GM04503 (cell line): Measurements from ENCODE around the gene TIMM10.
"Not testable (repeated sequence)": the region's sequence is repeated elsewhere in the genome, so short reads cannot be mapped to it uniquely, and the experiment has no call there.

ENCODE experiments used
- DNase-seq: peaks from one replicate; pipeline ENCODE4 v3.0.0-alpha.2; 2012; ENCODE audit warnings: low read depth

TIMM10 gene

DNA sequence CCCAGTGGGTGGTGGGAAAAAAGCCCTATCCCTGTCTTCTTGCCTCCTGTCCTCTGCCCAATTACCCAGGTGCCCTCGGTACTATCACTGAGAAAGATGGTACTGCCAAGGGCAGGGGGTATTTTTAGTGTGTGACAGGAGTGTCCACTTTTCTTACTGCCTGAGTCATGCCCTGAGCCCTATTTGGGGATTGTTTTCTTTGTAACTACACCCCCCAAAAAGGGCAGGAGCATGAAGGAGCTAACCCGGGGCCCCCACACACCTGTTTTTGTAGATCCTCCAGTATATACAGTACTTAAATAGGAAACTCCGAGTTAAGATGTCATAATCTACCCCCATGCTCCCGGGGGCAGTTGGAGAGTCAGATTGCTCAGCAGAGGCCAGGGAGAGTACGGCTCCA, 10.6 kb upstream of the TIMM10 start:
- no peak for DNase-seq

GRCh38 chr11:57539342-57539741, 8.8 kb upstream of the TIMM10 start:
- DNase-seq = no peak

DNA sequence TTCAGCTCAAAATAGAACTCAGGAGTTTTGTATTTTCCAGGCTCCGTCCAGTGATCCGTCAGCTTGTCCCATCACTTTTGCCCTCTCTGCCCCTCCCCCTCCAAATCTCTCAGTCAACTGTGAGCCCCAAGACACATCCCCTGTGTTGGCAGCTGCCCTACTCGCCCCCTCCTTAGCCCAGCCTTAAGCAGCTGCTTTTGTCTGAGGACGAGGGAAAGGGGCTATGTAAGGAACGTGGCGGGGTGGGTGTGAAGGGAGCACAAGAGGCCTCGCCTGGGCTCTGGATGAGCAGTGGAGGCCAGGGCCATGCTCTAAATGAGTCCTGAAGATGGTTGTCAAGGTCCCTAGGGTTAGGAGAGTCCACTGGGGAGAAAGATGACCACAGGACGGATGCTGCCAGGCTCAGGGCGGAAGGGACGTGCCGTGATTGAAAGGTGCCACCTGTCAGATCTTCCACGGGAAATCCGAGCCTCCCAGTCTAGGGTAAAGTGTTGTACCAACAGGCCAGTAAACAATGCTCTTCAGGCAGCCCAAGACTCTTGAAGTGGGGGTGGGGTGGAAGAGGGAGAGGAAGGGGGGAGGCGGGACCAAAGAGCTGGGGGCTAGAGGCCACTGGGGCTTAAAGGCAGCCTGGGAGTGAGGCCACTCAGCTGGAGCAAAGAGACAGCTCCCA, 6.5 kb upstream of the TIMM10 start, which contains the start of gene SMTNL1:
Gene SMTNL1, plus strand, starts transcription at position 649 of the 673 bp plus-strand sequence. CDS start 5,048 bp downstream, outside the sequence.
- no peak for DNase-seq

- DNase-seq = not testable (repeated sequence)
These were observed 3.9 kb upstream of the TIMM10 start for GRCh38 chr11:57534449-57534848.

- no peak for DNase-seq
These were observed 349 bp downstream of the TIMM10 start for GRCh38 chr11:57530215-57530595.

DNA sequence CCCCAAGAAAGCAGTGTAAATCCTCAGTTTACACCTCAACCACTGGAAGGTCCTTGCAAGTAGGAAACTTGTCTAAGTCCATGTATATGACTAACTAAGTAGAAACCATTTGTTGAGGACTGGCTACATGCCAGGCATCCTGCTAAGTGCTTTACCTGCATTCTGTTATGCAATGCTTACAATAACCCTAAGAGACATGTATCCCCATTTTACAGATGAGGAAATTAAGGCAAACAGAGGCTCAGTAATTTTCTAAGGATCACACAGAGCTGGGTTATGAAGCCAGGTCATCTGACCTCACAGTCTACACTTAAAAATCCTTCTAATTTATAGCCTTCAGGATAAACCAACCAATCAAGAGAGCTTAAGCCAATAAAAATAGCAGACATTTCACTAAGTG, 1.5 kb downstream of the TIMM10 start:
- DNase-seq = no peak

DNA sequence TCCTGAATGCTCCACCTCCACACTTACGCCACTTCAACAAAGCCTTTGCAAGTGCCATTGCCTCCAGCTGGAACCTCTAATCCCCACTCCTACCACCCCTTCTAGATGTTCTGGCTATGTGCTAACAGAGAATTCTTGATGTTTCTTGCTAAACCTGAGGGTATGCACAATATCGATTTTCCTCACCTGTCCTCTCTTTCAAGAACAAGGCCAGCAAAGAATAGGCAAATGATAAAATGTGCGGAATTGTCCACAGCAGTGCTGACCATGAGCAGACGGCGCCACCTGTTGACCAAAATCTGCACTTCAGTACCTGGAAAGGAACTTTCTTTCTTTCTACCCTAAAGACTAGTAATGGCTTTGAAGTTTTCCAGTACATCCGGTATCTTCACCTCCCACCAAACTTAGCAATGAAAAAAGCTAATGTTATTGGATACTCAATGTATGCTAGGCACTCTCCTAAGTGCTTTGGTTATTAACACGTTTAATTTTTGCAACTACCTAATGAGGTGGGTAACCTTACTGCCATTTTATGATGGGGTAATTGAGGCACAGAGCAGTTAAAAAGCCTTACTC, 3.4 kb downstream of the TIMM10 start:
- no peak for DNase-seq

- no peak for DNase-seq
These were observed 7.1 kb downstream of the TIMM10 start for GRCh38 chr11:57523419-57523818.

DNA sequence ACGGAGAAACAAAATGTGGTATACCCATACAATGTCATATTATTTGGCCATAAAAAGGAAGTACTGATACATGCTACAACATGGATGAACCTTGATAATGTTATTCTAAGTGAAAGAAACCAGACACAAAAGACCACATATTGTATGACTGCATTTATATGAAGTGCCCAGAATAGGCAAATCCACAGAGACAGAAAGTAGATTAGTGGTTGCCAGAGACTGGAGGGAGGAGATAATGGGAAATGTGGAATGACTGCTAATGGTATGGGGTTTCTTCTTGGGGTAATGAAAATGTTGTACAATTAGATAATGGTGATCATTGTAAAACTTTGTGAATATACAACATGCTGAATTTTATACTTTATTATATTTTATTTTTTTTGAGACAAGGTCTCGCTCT, 9.4 kb downstream of the TIMM10 start:
- no peak for DNase-seq

GRCh38 chr11:57516061-57516443, 14.5 kb downstream of the TIMM10 start:
- no peak for DNase-seq

- no peak for DNase-seq
These were observed 15.1 kb downstream of the TIMM10 start, which contains the start of gene SLC43A1 for GRCh38 chr11:57515332-57516060. SLC43A1 (minus strand) TSS chr11:57515702; CDS start chr11:57514111, 1,591 bp downstream.

- DNase-seq = no peak
These were observed 15.8 kb downstream of the TIMM10 start for GRCh38 chr11:57514538-57515331.

DNA sequence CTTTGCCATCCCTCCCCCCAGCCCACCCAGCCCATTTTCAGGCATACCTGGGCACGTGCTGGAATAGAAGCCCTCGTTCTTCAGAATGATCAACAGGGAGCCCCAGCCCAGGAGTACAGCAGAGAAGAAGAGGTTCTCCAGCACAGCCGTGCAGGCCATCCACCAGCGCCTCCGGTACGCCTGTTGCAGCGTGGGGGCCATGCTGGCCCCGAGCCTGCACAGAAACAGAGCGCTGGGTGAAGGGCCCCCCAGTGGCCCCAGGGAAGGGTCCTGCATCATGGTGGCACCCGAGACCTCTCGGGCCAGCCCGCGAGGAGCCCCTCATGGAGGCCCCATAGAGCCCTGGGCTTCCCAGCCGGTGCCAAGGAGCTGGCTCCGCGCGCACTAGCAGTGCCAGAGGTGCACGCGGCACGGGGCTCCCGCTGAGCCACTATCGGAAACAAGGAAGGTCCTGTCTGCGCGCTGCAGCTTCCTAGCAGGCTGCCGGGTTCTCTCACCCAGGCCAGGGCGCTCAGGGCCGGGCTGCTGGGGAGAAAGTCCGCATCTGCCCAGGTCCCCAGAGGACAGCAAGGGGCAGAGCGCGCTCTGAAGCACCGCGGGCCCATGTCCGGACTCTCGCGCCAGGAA, 16.5 kb downstream of the TIMM10 start:
- DNase-seq = no peak

DNA sequence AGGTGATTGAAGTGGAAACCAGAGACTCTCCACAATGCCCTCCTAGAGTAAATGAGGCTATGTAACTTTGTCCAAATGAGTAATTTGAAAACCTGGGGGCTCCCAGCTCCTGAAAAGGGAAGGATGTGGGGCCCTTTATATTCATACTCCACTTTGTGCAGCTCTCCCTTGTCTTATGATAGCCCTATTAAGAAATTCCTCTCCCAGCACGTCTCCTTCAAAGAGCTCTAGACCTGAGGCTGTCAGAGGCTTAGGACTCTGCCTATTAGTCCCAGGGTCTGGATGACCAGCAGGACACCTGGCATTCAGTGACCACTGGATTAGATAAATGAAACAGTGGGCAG, 17.1 kb downstream of the TIMM10 start:
- DNase-seq = no peak

DNA sequence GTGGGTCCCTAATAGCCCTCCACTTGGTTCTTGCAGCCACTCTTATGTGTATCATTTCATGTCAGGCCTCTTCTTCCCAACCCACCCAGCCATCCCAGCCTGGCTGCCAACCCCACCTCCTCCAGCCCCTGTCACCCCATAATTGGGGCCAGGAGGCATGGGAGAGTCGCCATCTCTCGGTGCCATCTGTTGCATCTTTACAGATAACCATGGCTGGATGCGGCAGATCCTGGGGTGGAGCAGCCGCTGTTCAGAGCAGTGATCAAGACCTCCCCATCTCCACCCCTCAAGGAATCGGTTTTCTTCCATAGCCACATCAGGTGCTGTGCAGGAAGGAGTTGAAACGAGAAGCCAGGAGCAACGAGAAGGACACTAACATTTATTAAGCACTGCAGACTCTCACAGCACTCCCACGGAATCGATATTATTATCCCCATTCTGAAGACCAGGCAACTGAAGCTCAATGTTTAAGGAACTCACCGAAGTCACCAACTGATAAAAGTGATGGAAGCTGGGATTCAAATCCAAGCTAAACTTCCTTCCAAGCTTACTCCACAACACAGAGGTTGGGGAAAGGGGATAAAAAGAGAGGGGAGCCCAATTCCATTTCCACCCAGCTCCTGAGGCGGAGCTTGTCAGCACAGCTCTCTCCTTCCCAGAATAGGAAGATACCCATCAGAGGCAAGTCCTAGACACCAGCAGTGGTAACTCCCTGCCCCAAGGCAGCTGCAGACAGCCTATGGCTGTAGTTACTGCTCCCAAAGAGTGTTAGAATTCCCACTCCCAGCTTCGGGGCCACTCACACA, 17.7 kb downstream of the TIMM10 start:
- no peak for DNase-seq

DNA sequence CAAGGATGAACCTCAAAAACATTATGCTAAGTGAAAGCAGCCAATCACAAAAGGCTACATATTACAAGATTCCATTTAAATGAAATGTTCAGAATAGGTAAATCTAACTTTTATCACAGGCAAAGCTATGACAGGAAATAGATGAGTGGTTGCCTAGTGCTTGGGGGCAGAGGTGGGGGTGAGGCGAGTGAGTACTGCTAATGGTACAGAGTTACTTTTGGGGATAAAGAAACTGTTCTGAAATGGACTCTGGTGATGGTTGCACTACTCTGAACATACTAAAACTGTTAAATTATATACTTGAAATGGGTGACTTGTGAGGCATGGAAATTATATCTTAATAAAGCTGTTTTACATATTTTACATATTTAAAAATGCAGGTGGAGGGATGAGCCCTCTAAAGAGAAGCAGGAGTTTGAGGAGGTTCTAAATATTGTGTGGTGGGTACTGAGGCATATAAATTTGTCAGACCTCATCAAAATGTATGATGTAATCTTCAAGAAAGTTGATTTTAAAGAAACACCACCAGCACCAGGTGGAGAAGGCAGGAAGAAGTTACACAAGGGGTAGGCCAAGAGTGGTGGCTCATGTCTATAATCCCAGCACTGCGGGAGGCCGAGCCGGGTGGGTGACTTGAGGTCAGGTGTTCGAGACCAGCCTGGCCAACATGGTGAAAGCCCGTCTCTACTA, 18.7 kb downstream of the TIMM10 start:
- no peak for DNase-seq

DNA sequence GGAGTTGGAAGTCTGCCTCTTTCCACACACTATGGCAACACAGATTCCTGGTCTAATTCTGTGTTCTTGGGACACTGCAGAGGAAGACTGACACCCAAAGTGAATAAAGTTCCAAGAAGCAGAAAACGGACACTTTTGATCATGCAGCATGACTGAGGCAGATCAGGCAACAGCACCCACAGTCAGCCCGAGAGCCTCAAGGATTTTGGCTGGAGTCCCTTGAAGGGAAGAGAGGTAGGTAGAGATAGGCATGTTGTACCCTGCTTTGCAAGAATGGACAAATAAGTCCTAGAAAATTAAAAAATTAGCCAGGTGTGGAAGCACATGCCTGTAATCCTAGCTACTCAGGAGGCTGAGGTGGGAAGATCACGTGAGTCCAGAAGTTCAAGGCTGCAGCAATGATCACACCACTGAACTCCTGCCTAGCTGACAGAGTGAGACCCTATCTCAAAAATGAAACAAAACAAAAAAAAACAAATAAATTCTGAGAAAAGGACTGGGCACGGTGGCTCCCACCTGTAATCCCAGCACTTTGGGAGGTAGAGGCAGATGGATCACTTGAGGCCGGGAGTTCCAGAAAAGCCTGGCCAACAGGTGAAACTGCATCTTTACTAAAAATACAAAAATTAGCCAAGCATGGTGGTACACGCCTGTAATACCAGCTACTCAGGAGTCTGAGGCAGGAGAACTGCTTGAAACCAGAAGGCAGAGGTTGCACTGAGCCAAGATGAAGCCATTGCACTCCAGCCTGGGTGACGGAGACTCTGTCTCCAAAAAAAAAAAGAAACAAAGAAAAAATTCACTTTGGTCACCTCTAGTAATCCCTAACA, 22.0 kb downstream of the TIMM10 start:
- DNase-seq = no peak

DNA sequence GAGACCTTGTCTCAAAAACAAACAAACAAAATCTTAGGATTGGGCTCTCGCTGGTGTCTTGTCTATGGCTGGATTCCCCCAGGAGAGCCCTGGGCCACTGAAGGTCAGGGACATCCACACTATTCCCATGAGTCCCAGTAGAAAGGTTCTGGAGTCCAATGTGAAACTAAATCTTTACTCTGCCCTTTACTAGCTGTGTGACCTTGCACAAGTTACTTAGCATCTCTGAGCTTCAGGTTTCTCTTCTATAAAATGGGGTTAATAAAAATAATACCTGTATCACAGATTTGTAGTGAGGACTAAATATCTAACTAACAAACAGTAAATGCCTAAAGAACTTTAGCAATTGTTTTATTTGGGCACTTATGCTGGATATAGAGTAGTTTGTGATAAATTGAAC, 24.0 kb downstream of the TIMM10 start:
- no peak for DNase-seq

GRCh38 chr11:57504511-57504910, 26.0 kb downstream of the TIMM10 start:
- no peak for DNase-seq

DNA sequence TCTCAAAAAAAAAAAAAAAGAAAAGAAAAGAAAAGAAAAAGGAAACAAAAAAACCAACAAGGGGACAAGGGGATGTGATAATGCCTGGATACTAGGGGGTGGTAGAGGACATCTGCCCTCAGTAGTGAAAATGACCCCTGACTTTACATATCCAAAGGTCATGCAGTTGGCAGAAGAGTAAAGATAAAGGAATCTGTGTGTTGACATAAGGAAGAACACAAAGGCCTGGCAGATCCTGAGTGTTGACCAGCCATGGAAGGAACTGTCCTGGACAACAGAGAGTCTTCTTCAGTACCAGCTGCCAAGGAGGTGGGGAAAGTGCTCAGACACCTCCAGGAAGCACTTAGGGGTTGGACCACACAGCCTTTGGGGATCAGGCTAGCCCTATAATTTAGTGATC, 27.7 kb downstream of the TIMM10 start:
- no peak for DNase-seq
